ENCODE measurements around the gene SOX6.

- TF ChIP-seq CTCF (IDR thresholded peaks at IDR 0.05; ENCODE audit: low read depth, low read length) (no peak), EZH2phosphoT487 (IDR thresholded peaks at IDR 0.05; ENCODE audit: low read depth) (no peak)
Observed at GRCh38 chr11:16125796-16126195, 230.6 kb downstream of the SOX6 start.
